ENCODE measurements around the gene OR10G3.

Gene OR10G3, protein sequence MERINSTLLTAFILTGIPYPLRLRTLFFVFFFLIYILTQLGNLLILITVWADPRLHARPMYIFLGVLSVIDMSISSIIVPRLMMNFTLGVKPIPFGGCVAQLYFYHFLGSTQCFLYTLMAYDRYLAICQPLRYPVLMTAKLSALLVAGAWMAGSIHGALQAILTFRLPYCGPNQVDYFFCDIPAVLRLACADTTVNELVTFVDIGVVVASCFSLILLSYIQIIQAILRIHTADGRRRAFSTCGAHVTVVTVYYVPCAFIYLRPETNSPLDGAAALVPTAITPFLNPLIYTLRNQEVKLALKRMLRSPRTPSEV

DNA sequence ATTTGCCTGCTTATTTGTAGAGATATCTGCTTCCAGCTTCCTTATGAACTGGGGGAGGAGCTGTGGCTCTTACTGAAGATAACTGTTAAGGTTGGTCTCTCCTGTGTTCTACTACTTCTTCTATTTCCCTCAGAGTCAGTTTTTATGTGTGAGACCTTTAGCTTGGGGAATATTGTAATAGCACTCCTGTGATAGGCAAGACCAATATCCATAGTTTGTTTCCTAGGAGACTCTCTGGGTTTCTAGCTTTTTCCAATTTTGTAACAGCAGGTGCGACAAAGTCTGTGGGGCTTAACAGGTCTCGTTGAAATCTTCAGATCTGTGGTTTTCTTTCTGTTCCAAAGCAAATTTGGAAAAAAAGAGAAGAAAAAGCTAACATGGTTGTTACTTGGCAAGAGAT lies at the start of gene OR10G3:
Gene OR10G3 (minus strand): TSS at position 101 of the 400 bp plus-strand sequence. CDS start 9,332 bp downstream, outside the sequence.
- no peak for ATAC-seq
- TF ChIP-seq BACH2 (CRISPR knock-in tag; IDR thresholded peaks at IDR 0.05; ENCODE audit: borderline replicate concordance), result no peak
- TF ChIP-seq ISL1 (CRISPR knock-in tag; IDR thresholded peaks at IDR 0.05), result no peak
- TF ChIP-seq ARNTL (CRISPR knock-in tag; IDR thresholded peaks at IDR 0.05; ENCODE audit: borderline replicate concordance, low read depth), result no peak

DNA sequence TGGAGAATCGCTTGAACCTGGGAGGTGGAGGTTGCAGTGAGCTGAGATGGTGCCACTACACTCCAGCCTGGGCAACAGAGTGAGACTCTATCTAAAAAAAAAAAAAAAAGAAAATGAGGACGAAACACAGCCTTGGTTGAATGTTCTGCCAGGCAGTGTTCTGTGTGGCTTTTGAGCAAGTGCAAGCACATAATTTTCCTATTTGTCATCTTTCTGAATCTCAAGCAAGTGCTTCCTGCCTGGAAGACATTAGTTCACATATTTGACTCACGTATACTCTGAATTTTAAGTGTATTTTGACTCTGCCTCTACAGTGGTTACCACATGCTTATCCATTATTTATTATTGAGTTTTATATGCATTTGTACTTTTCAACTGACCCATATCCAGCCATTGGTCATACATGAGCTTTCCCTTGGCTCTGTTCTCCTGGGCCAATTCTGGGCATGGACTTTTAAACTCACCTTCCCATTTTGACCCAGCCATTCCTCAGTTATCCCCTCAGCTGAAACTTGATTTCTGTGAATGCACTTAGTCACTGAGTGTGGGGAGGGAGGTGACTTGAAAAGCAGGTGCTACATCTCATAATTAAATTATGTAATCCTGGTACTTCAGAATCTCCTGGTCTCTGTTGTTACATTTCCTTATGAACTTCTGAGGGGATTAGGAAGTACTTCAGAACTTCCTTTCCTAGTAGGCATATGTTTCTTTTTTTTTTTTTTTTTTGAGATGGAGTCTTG lies 46.8 kb upstream of the OR10G3 start:
- ATAC-seq, result no peak
- TF ChIP-seq, protein P1, sequence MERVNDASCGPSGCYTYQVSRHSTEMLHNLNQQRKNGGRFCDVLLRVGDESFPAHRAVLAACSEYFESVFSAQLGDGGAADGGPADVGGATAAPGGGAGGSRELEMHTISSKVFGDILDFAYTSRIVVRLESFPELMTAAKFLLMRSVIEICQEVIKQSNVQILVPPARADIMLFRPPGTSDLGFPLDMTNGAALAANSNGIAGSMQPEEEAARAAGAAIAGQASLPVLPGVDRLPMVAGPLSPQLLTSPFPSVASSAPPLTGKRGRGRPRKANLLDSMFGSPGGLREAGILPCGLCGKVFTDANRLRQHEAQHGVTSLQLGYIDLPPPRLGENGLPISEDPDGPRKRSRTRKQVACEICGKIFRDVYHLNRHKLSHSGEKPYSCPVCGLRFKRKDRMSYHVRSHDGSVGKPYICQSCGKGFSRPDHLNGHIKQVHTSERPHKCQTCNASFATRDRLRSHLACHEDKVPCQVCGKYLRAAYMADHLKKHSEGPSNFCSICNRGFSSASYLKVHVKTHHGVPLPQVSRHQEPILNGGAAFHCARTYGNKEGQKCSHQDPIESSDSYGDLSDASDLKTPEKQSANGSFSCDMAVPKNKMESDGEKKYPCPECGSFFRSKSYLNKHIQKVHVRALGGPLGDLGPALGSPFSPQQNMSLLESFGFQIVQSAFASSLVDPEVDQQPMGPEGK (CRISPR knock-in tag; IDR thresholded peaks at IDR 0.05; ENCODE audit: borderline replicate concordance), result no peak
- TF ChIP-seq, protein P2, sequence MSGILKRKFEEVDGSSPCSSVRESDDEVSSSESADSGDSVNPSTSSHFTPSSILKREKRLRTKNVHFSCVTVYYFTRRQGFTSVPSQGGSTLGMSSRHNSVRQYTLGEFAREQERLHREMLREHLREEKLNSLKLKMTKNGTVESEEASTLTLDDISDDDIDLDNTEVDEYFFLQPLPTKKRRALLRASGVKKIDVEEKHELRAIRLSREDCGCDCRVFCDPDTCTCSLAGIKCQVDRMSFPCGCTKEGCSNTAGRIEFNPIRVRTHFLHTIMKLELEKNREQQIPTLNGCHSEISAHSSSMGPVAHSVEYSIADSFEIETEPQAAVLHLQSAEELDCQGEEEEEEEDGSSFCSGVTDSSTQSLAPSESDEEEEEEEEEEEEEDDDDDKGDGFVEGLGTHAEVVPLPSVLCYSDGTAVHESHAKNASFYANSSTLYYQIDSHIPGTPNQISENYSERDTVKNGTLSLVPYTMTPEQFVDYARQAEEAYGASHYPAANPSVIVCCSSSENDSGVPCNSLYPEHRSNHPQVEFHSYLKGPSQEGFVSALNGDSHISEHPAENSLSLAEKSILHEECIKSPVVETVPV (CRISPR knock-in tag; IDR thresholded peaks at IDR 0.05), result no peak
- TF ChIP-seq TOX (CRISPR knock-in tag; IDR thresholded peaks at IDR 0.05; ENCODE audit: borderline replicate concordance), result no peak
- TF ChIP-seq, protein P3, sequence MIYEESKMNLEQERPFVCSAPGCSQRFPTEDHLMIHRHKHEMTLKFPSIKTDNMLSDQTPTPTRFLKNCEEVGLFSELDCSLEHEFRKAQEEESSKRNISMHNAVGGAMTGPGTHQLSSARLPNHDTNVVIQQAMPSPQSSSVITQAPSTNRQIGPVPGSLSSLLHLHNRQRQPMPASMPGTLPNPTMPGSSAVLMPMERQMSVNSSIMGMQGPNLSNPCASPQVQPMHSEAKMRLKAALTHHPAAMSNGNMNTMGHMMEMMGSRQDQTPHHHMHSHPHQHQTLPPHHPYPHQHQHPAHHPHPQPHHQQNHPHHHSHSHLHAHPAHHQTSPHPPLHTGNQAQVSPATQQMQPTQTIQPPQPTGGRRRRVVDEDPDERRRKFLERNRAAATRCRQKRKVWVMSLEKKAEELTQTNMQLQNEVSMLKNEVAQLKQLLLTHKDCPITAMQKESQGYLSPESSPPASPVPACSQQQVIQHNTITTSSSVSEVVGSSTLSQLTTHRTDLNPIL (CRISPR knock-in tag; IDR thresholded peaks at IDR 0.05; ENCODE audit: low read depth), result no peak
- TF ChIP-seq ESRRG (CRISPR knock-in tag; IDR thresholded peaks at IDR 0.05), result no peak
- TF ChIP-seq BACH2 (CRISPR knock-in tag; IDR thresholded peaks at IDR 0.05; ENCODE audit: borderline replicate concordance), result no peak
- no peak for TF ChIP-seq SNAI2 (CRISPR knock-in tag; IDR thresholded peaks at IDR 0.05)
- no peak for TF ChIP-seq PPARA (CRISPR knock-in tag; IDR thresholded peaks at IDR 0.05; ENCODE audit: borderline replicate concordance)
- TF ChIP-seq ZNF8 (CRISPR knock-in tag; IDR thresholded peaks at IDR 0.05), result no peak
- no peak for TF ChIP-seq OSR1 (CRISPR knock-in tag; IDR thresholded peaks at IDR 0.05)
- no peak for TF ChIP-seq ZNF565 (CRISPR knock-in tag; conservative IDR thresholded peaks at IDR 0.05; ENCODE audit: low read depth)
- TF ChIP-seq RARB (CRISPR knock-in tag; IDR thresholded peaks at IDR 0.05), result no peak
- no peak for TF ChIP-seq ZFP3 (CRISPR knock-in tag; IDR thresholded peaks at IDR 0.05)
- TF ChIP-seq CSDC2 (CRISPR knock-in tag; IDR thresholded peaks at IDR 0.05), result no peak
- TF ChIP-seq GLIS3 (CRISPR knock-in tag; IDR thresholded peaks at IDR 0.05), result no peak
- TF ChIP-seq ZC3H10 (CRISPR knock-in tag; IDR thresholded peaks at IDR 0.05), result no peak
- no peak for TF ChIP-seq TCF4 (CRISPR knock-in tag; IDR thresholded peaks at IDR 0.05; ENCODE audit: borderline replicate concordance)
- TF ChIP-seq ZNF70 (CRISPR knock-in tag; IDR thresholded peaks at IDR 0.05), result no peak
- TF ChIP-seq ZFP30 (CRISPR knock-in tag; IDR thresholded peaks at IDR 0.05), result no peak
- TF ChIP-seq, protein P4, sequence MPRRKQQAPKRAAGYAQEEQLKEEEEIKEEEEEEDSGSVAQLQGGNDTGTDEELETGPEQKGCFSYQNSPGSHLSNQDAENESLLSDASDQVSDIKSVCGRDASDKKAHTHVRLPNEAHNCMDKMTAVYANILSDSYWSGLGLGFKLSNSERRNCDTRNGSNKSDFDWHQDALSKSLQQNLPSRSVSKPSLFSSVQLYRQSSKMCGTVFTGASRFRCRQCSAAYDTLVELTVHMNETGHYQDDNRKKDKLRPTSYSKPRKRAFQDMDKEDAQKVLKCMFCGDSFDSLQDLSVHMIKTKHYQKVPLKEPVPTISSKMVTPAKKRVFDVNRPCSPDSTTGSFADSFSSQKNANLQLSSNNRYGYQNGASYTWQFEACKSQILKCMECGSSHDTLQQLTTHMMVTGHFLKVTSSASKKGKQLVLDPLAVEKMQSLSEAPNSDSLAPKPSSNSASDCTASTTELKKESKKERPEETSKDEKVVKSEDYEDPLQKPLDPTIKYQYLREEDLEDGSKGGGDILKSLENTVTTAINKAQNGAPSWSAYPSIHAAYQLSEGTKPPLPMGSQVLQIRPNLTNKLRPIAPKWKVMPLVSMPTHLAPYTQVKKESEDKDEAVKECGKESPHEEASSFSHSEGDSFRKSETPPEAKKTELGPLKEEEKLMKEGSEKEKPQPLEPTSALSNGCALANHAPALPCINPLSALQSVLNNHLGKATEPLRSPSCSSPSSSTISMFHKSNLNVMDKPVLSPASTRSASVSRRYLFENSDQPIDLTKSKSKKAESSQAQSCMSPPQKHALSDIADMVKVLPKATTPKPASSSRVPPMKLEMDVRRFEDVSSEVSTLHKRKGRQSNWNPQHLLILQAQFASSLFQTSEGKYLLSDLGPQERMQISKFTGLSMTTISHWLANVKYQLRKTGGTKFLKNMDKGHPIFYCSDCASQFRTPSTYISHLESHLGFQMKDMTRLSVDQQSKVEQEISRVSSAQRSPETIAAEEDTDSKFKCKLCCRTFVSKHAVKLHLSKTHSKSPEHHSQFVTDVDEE (CRISPR knock-in tag; IDR thresholded peaks at IDR 0.05), result no peak

DNA sequence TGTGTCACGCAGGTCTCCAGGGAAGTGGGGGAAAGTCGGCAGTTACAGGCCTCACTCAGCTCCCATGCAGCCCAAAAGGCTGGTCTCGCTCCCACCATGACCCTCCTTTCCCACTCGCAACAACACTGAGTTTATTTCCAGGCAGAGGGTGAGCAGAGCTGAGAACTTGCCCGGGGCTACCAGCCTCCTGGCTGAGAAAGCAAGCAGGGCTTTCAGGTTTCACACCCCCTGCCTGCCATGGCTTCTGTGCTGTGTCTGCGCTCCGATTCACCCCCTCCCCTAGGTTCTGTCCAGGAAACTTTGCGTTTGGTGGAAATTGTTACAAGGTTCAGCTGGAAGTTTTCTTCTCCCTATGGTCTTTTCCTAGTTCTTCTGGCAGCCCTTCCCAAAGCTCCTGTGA lies 37.7 kb upstream of the OR10G3 start:
- no peak for ATAC-seq
- no peak for TF ChIP-seq PPARA (CRISPR knock-in tag; IDR thresholded peaks at IDR 0.05; ENCODE audit: borderline replicate concordance)
- no peak for TF ChIP-seq ISL1 (CRISPR knock-in tag; IDR thresholded peaks at IDR 0.05)
- no peak for TF ChIP-seq ZNF565 (CRISPR knock-in tag; conservative IDR thresholded peaks at IDR 0.05; ENCODE audit: low read depth)
- TF ChIP-seq ZNF8 (CRISPR knock-in tag; IDR thresholded peaks at IDR 0.05), result no peak
- TF ChIP-seq GLIS3 (CRISPR knock-in tag; IDR thresholded peaks at IDR 0.05), result no peak
- TF ChIP-seq, protein P5, sequence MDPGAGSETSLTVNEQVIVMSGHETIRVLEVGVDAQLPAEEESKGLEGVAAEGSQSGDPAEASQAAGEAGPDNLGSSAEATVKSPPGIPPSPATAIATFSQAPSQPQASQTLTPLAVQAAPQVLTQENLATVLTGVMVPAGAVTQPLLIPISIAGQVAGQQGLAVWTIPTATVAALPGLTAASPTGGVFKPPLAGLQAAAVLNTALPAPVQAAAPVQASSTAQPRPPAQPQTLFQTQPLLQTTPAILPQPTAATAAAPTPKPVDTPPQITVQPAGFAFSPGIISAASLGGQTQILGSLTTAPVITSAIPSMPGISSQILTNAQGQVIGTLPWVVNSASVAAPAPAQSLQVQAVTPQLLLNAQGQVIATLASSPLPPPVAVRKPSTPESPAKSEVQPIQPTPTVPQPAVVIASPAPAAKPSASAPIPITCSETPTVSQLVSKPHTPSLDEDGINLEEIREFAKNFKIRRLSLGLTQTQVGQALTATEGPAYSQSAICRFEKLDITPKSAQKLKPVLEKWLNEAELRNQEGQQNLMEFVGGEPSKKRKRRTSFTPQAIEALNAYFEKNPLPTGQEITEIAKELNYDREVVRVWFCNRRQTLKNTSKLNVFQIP (CRISPR knock-in tag; IDR thresholded peaks at IDR 0.05; ENCODE audit: borderline replicate concordance, low read depth), result no peak
- no peak for TF ChIP-seq ZNF70 (CRISPR knock-in tag; IDR thresholded peaks at IDR 0.05)
- TF ChIP-seq, protein P2 (CRISPR knock-in tag; IDR thresholded peaks at IDR 0.05), result no peak
- TF ChIP-seq, protein P1 (CRISPR knock-in tag; IDR thresholded peaks at IDR 0.05; ENCODE audit: borderline replicate concordance), result no peak
- TF ChIP-seq BACH2 (CRISPR knock-in tag; IDR thresholded peaks at IDR 0.05; ENCODE audit: borderline replicate concordance), result no peak
- TF ChIP-seq OSR1 (CRISPR knock-in tag; IDR thresholded peaks at IDR 0.05), result no peak
- TF ChIP-seq ZFP30 (CRISPR knock-in tag; IDR thresholded peaks at IDR 0.05), result no peak
